ENCODE data around the gene HMOX2.

DNA sequence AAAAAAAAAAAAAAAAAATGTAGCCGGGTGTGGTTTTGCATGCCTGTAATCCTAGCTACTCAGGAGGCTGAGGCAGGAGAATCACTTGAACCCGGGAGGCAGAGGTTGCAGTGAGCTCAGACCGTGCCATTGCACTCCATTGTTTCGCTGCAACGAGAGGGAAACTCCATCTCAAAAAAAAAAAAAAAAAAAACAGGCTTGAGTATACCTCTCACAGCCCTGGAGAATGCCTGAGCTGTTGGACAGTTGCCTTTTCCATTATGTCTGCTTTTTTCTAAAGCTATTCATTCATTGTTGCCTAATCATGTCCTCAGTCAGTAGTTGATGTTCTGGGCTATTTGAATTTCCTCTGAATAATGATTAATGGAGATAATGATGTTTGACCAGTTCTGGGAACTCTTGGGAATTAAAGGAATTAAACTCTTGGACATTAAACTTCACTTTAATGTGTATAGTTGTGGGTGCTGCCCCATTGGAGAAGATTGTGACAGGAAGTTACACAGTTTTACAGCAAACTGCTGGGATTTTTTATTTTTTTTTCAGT, 11.8 kb downstream of the HMOX2 start:
- TF ChIP-seq CTCF (IDR thresholded peaks at IDR 0.05) = no peak
- TF ChIP-seq JUN (CRISPR knock-in tag; IDR thresholded peaks at IDR 0.05) = no peak

Measured in WTC11 (cell line).